ENCODE measurements around the gene PPIP5K1.
A peak's percentile ranks its signal among the peaks of the same experiment; 100 is the strongest.

Gene PPIP5K1

GRCh38 chr15:43489191-43489590 lies 100.8 kb downstream of the PPIP5K1 start:
- no peak for DNase-seq (ENCODE audit: low read depth, low spot score)
- TF ChIP-seq, protein P1, sequence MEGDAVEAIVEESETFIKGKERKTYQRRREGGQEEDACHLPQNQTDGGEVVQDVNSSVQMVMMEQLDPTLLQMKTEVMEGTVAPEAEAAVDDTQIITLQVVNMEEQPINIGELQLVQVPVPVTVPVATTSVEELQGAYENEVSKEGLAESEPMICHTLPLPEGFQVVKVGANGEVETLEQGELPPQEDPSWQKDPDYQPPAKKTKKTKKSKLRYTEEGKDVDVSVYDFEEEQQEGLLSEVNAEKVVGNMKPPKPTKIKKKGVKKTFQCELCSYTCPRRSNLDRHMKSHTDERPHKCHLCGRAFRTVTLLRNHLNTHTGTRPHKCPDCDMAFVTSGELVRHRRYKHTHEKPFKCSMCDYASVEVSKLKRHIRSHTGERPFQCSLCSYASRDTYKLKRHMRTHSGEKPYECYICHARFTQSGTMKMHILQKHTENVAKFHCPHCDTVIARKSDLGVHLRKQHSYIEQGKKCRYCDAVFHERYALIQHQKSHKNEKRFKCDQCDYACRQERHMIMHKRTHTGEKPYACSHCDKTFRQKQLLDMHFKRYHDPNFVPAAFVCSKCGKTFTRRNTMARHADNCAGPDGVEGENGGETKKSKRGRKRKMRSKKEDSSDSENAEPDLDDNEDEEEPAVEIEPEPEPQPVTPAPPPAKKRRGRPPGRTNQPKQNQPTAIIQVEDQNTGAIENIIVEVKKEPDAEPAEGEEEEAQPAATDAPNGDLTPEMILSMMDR (IDR thresholded peaks at IDR 0.05; ENCODE audit: low read depth, low read length), result no peak
- no peak overlapping the region for H3K4me3 ChIP-seq (ENCODE audit: low read depth, low read length)
- in situ Hi-C loops (cut with HindIII; ENCODE audit: low sequenced_read_pairs), result no loop called here

- no peak overlapping the region for H3K4me3 ChIP-seq (ENCODE audit: low read depth, low read length)
- in situ Hi-C loops (cut with HindIII; ENCODE audit: low sequenced_read_pairs), result no loop called here
- TF ChIP-seq, protein P1 (IDR thresholded peaks at IDR 0.05; ENCODE audit: low read depth, low read length), result no peak
- DNase-seq (ENCODE audit: low read depth, low spot score), result no peak
Measured at GRCh38 chr15:43488790-43489189, 101.2 kb downstream of the PPIP5K1 start.

DNA sequence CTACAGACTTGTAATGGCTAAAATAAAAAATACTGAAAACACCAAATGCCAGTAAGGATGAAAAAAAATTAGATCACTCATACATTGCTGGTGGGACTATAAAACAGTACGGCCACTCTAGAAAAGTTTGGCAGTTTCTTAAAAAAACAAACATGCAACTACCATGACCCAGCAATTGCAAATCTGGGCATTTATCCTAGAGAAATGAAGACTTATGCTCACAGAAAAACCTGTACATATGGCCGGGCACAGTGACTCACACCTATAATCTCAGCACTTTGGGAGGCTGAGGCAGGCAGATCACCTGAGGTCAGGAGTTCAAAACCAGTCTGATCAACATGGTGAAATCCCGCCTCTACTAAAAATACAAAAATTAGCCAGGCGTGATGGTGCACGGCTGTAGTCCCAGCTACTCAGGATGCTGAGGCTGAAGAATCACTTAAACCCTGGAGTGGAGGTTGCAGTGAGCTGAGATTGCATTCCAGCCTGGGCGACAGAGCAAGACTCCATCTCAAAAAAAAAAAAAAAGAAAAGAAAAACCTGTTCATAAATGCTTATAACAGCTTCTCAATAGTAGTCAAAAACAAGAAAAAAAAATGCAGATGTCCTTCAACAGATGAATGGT lies 102.6 kb downstream of the PPIP5K1 start:
- H3K4me3 ChIP-seq (ENCODE audit: low read depth, low read length), result no peak overlapping the region
- TF ChIP-seq, protein P1 (IDR thresholded peaks at IDR 0.05; ENCODE audit: low read depth, low read length), result no peak
- in situ Hi-C loops (cut with HindIII; ENCODE audit: low sequenced_read_pairs), result no loop called here
- peak; percentile 36 for DNase-seq (ENCODE audit: low read depth, low spot score)

- no peak for DNase-seq (ENCODE audit: low read depth, low spot score)
- H3K4me3 ChIP-seq (ENCODE audit: low read depth, low read length), result no peak overlapping the region
- in situ Hi-C loops (cut with HindIII; ENCODE audit: low sequenced_read_pairs), result no loop called here
- TF ChIP-seq, protein P1 (IDR thresholded peaks at IDR 0.05; ENCODE audit: low read depth, low read length), result no peak
Measured at GRCh38 chr15:43484455-43484854, 105.6 kb downstream of the PPIP5K1 start.
